DND-41 (cell line): Measurements from ENCODE around the gene S100A8.

ENCODE experiments used
- EZH2 ChIP-seq: IDR thresholded peaks from 3 replicates; pipeline ENCODE4 v1.6.1; 2012; ENCODE audit warnings: borderline replicate concordance, low read depth, mild to moderate bottlenecking, moderate library complexity, low read length, inconsistent platforms; ENCODE audit not compliant: severe bottlenecking
- TF ChIP-seq, protein P1 (sequence below): IDR thresholded peaks from 2 replicates; pipeline ENCODE4 v1.5.1; 2012; ENCODE audit warnings: borderline replicate concordance, low read length, moderate library complexity, mild to moderate bottlenecking; ENCODE audit not compliant: poor library complexity, severe bottlenecking; ENCODE audit errors: extremely low read depth

DNA sequence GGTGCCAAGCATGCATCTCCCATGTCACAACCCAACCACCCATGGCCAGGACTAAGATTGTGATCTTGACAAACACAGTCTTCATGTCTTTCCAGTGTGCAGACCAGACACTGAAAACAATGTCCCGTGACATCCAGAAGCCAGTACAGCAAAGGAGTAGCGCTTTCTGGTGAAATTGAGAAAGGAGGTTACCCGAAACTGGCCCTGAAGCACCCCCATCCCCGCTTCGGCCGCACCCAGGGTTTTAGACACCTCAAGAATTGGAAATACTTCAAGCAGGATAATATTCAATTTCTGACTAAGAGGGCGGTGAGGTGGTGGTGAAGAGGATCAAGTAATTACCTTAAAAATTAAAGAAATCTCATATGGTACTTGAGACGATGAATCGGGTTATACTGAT is 10.6 kb upstream of the S100A8 start:
- TF ChIP-seq, protein P1, sequence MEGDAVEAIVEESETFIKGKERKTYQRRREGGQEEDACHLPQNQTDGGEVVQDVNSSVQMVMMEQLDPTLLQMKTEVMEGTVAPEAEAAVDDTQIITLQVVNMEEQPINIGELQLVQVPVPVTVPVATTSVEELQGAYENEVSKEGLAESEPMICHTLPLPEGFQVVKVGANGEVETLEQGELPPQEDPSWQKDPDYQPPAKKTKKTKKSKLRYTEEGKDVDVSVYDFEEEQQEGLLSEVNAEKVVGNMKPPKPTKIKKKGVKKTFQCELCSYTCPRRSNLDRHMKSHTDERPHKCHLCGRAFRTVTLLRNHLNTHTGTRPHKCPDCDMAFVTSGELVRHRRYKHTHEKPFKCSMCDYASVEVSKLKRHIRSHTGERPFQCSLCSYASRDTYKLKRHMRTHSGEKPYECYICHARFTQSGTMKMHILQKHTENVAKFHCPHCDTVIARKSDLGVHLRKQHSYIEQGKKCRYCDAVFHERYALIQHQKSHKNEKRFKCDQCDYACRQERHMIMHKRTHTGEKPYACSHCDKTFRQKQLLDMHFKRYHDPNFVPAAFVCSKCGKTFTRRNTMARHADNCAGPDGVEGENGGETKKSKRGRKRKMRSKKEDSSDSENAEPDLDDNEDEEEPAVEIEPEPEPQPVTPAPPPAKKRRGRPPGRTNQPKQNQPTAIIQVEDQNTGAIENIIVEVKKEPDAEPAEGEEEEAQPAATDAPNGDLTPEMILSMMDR = no peak
- no peak for TF ChIP-seq EZH2
